Lower leg skin (tissue), 4 donors: ENCODE data around the gene PDLIM7. TPM values are rescaled to one million over a fixed set of nuclear protein-coding genes. Genes with fewer than 3 reads are reported as not detected.

Experiments used
- DNase-seq, 2 donors: peaks; one replicate each; pipeline ENCODE4 v3.0.0-alpha.2; 2019; ENCODE audit warnings: low spot score in 2 of 2
- H3K4me3 ChIP-seq: fragments of 200-600 bp; sonication (generic); 2 replicates; pipeline ENCODE4 v1.5.1; 2017; ENCODE audit warnings: mild to moderate bottlenecking, low read depth; ENCODE audit not compliant: poor library complexity, severe bottlenecking
- POLR2A ChIP-seq, 2 donors: fragments of 450-650 bp; IDR thresholded peaks; one replicate each; pipeline ENCODE4 v1.6.1; 2016 to 2017; ENCODE audit warnings: antibody characterized with exemption in 2 of 2, mild to moderate bottlenecking in 1 of 2, moderate library complexity in 1 of 2
- WGBS, 2 donors: methylation state at CpG; one replicate each; pipeline ENCODE4 v1.1.5; 2018; 5-methylcytosine and 5-hydroxymethylcytosine counted together
- intact Hi-C: fragments of 100-400 bp; cut with DNase I; formaldehyde crosslinking; loops from one replicate; pipeline ENCODE4 v1.15.0; 2023; ENCODE audit warnings: low total_unique reads
- total RNA-seq, 4 donors: library from RNA; depleted of rRNA; stranded (reverse); fragments of >200 nt; gene quantifications; one replicate each; pipeline ENCODE4 v1.1.0, GENCODE V29; 2016
- TF ChIP-seq, protein P1 (sequence below), 3 donors: fragments of 450-650 bp; IDR thresholded peaks; one replicate each; pipeline ENCODE4 v1.5.1; 2016; ENCODE audit warnings: antibody characterized with exemption in 3 of 3, mild to moderate bottlenecking in 3 of 3, moderate library complexity in 2 of 3

The PDLIM7 gene
- total RNA-seq, 4 donors from 2014 or later: 11.8 to 31.7 (median 23.5) TPM

DNA sequence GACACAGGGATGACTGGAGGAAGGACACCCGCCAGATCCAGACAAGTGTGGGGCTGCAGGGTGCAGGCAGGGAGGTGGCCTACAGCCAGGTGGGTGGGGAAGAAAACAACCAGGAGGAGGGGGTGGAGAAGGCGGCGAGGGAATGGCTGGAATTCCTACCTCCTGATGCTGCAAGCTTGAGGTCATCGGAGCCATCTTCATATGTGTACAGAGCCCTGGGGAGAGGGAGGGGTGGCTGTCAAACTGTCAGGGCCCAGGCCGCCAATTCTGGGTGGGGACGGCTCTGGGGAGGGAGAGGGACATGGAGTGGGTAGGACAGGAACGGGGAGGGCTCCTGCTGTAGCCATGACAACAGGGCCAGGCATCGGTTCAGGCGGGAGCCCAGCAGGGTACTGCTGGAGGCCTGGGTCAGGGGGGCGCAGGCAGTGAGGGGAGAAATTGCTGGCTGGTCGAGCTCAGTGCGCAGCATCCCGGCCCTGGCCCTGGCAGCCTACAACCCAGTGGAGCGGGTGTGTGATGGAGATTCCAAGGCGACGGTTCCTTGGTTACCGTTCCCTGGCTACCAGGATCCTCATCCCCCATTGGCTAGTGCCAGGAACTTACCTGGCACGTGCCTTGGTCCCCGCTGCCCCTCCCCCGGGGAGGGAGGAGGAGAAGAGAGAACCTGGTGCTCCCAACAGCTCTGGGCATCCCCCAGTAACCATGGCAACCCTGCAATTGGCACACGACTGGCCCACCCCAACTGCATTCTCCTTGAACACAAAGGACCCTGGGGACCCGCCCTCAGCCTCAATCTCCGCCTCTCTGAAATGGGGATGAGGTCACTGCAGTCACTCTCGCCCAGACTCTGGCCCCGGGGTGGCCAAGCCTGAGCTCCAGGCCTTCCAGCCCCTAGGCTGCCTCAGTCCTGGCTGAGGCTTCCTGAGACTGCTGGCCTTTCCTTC lies 28.4 kb downstream of the PDLIM7 start:
- intact Hi-C loops: loop anchor here (5.0 kb wide), 1 partner anchor 462 kb away; the partner anchor contains the start of gene UIMC1
- no peak overlapping the region for H3K4me3 ChIP-seq
- DNase-seq: no peak
- TF ChIP-seq, protein P1, sequence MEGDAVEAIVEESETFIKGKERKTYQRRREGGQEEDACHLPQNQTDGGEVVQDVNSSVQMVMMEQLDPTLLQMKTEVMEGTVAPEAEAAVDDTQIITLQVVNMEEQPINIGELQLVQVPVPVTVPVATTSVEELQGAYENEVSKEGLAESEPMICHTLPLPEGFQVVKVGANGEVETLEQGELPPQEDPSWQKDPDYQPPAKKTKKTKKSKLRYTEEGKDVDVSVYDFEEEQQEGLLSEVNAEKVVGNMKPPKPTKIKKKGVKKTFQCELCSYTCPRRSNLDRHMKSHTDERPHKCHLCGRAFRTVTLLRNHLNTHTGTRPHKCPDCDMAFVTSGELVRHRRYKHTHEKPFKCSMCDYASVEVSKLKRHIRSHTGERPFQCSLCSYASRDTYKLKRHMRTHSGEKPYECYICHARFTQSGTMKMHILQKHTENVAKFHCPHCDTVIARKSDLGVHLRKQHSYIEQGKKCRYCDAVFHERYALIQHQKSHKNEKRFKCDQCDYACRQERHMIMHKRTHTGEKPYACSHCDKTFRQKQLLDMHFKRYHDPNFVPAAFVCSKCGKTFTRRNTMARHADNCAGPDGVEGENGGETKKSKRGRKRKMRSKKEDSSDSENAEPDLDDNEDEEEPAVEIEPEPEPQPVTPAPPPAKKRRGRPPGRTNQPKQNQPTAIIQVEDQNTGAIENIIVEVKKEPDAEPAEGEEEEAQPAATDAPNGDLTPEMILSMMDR (IDR thresholded peaks at IDR 0.05): no peak
- no peak for TF ChIP-seq POLR2A (IDR thresholded peaks at IDR 0.05)
- WGBS, 2 donors: 43 to 44% methylated on average over 19 to 24 of the region's 25 CpGs

DNA sequence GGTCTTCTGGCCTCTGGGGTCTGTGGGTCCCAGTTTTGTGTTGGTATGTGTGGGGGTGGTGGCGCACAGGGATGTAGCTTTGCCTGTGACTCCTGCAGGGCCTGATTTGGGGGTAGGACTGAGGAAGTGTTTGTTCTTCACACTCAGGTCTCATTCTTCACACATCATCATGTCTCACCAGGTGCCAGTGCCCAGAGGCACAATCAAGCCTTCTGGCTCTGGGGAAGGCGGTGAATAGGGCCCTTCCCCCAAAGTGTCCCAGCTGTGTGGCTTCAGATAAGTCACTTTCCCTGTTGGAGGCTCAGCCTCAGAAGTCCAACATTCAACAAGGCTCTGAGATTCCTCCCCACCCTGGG lies 29.1 kb downstream of the PDLIM7 start:
- intact Hi-C loops: loop anchor here (5.0 kb wide), 1 partner anchor 461 kb away; the partner anchor contains the start of gene UIMC1
- H3K4me3 ChIP-seq: no peak overlapping the region
- 75 to 81% methylated on average over 2 of the region's 2 CpGs for WGBS, 2 donors
- no peak for TF ChIP-seq POLR2A (IDR thresholded peaks at IDR 0.05)
- TF ChIP-seq, protein P1 (IDR thresholded peaks at IDR 0.05): no peak
- no peak for DNase-seq

DNA sequence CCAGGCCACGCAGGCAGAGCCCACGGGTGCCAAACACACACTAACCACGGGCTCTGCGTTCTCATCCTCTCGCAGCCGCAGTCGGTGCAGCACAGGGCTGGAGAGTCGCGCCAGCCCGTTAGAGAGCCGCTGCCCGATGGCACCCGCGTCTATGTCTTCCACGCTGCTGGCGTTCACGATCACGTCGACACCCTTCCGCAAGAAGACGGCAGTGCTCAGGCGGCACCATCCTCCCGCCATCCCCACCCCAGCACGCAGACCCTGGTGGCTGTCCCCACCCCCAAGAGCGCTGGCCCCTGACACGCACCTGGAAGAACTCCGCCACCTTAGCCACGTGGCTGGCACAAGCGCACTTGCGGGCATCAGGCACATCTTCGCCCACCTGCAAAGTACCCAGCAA lies 30.0 kb downstream of the PDLIM7 start:
- TF ChIP-seq, protein P1 (IDR thresholded peaks at IDR 0.05): no peak
- TF ChIP-seq POLR2A (IDR thresholded peaks at IDR 0.05): no peak
- intact Hi-C loops: loop anchor here (5.0 kb wide), 1 partner anchor 460 kb away; the partner anchor contains the start of gene UIMC1
- no peak overlapping the region for H3K4me3 ChIP-seq
- DNase-seq: no peak
- 93 to 94% methylated on average over 31 of the region's 31 CpGs for WGBS, 2 donors

DNA sequence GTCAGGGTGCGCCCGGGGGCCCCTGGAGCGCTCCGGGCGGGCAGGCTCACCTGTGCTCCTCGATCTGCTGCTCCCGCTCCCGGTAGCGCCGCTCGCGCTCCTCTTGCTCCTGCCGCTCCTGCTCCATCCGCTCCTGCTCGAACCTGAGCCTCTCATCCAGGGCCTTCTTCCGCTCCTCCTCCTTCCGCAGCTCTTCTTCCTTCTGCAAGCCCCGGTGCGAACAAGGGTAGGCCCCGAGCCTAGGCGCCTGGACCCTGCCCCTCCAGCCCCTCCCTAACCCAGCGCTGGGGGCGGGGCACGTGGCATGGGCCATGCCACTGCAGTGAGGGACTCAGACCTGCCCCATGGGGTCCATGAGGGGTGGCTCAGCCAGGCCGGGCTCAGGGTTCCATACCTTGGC lies 30.5 kb downstream of the PDLIM7 start:
- H3K4me3 ChIP-seq: no peak overlapping the region
- intact Hi-C loops: loop anchor here (5.0 kb wide), 1 partner anchor 460 kb away; the partner anchor contains the start of gene UIMC1
- no peak for DNase-seq
- TF ChIP-seq POLR2A (IDR thresholded peaks at IDR 0.05): no peak
- TF ChIP-seq, protein P1 (IDR thresholded peaks at IDR 0.05): no peak
- WGBS, 2 donors: 94% methylated on average over 24 to 25 of the region's 25 CpGs

- TF ChIP-seq, protein P1 (IDR thresholded peaks at IDR 0.05): no peak
- no peak for TF ChIP-seq POLR2A (IDR thresholded peaks at IDR 0.05)
- intact Hi-C loops: loop anchor here (5.0 kb wide), 1 partner anchor 458 kb away; the partner anchor contains the start of gene UIMC1
- WGBS, 2 donors: 91 to 97% methylated on average over 11 of the region's 11 CpGs
- DNase-seq: no peak
- no peak overlapping the region for H3K4me3 ChIP-seq
These were observed 32.4 kb downstream of the PDLIM7 start for GRCh38 chr5:177465044-177465443.
